Ovary (tissue), 3 donors: Measurements from ENCODE around the gene EZH1.

ENCODE experiments used
- POLR2A ChIP-seq: fragments of 450-650 bp; IDR thresholded peaks from one replicate; pipeline ENCODE4 v1.6.1; 2017; ENCODE audit warnings: antibody characterized with exemption, mild to moderate bottlenecking, moderate library complexity
- TF ChIP-seq, protein P1 (sequence below), 3 donors: fragments of 450-650 bp in 2 of 3; fragments of 200-600 bp in 1 of 3; IDR thresholded peaks; one replicate each; pipeline versions ENCODE4 v1.5.1 to v1.8.0; 2016 to 2022; ENCODE audit warnings: antibody characterized with exemption in 3 of 3, mild to moderate bottlenecking in 1 of 3
- donor health status: DM: no; HTN: no; CAD: no.

DNA sequence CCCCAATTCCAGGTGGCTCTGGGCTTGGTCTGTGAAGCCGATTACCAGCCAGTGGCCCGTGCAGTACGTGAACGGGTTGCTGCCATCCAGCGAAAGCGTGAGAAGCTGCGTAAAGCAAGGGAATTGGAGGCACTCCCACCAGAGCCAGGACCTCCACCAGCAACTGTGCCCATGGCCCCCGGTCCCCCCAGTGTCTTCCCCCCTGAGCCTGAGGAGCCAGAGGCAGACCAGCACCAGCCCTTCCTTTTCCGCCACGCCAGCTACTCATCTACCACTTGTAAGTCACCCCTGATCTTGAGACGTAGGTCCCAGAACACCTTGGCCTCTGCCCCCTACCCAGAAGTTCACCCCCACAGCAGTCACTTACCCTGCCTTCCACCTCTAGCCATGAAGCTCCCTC is 42.4 kb upstream of the EZH1 start:
- TF ChIP-seq, protein P1, sequence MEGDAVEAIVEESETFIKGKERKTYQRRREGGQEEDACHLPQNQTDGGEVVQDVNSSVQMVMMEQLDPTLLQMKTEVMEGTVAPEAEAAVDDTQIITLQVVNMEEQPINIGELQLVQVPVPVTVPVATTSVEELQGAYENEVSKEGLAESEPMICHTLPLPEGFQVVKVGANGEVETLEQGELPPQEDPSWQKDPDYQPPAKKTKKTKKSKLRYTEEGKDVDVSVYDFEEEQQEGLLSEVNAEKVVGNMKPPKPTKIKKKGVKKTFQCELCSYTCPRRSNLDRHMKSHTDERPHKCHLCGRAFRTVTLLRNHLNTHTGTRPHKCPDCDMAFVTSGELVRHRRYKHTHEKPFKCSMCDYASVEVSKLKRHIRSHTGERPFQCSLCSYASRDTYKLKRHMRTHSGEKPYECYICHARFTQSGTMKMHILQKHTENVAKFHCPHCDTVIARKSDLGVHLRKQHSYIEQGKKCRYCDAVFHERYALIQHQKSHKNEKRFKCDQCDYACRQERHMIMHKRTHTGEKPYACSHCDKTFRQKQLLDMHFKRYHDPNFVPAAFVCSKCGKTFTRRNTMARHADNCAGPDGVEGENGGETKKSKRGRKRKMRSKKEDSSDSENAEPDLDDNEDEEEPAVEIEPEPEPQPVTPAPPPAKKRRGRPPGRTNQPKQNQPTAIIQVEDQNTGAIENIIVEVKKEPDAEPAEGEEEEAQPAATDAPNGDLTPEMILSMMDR (IDR thresholded peaks at IDR 0.05), result no peak
- TF ChIP-seq POLR2A, result no peak
